Stimulated activated naive B cell treated with anti-CD40 and anti-IgM and Interleukin-4, amounts not matched to agents 10 μg/mL and 1 μg/mL and 100 μg/mL, for 72 hours (primary cell): ENCODE results near the gene SEMA3C.

Experiments used
- ATAC-seq, 2 donors: fragments of 150-1000 bp; cut with Tn5 transposase; replicated peaks; 2 replicates each; pipeline ENCODE4 v1.10.0; 2021; ENCODE audit warnings: moderate library complexity in 1 of 2
- DNase-seq: peaks from one replicate; pipeline ENCODE4 v3.0.0; 2021
- H3K27ac Mint-ChIP-seq: one replicate; pipeline ENCODE4 v1.8.0; 2022; ENCODE audit warnings: mild to moderate bottlenecking, mixed read lengths
- H3K27me3 Mint-ChIP-seq, 2 donors: one replicate each; pipeline ENCODE4 v1.8.0; 2022; ENCODE audit warnings: mixed read lengths in 2 of 2
- H3K36me3 Mint-ChIP-seq, 2 donors: one replicate each; pipeline ENCODE4 v1.8.0; 2022; ENCODE audit warnings: mixed read lengths in 2 of 2, mild to moderate bottlenecking in 1 of 2
- H3K4me1 Mint-ChIP-seq, 2 donors: one replicate each; pipeline ENCODE4 v1.8.0; 2022; ENCODE audit warnings: mixed read lengths in 2 of 2, mild to moderate bottlenecking in 1 of 2
- H3K4me3 Mint-ChIP-seq, 2 donors: one replicate each; pipeline ENCODE4 v1.8.0; 2022; ENCODE audit warnings: mild to moderate bottlenecking in 2 of 2, mixed read lengths in 2 of 2, moderate library complexity in 1 of 2
- H3K9me3 Mint-ChIP-seq, 2 donors: one replicate each; pipeline ENCODE4 v1.8.0; 2022; ENCODE audit warnings: mixed read lengths in 2 of 2, mild to moderate bottlenecking in 1 of 2

Gene SEMA3C

GRCh38 chr7:80916770-80917741 is 1.8 kb downstream of the SEMA3C start:
- Mint-ChIP-seq H3K27ac (no peak overlapping the region), H3K36me3 (peaks cover 0 to 3% of the 10 kb centered on the region in 2 donors), H3K4me1 (peaks cover 5 to 22% of the 10 kb centered on the region in 2 donors), H3K27me3 (peaks cover 34 to 46% of the 10 kb centered on the region in 2 donors), H3K4me3 (no peak overlapping the region), H3K9me3 (no peaks in the 10 kb centered on the region)
- DNase-seq (no peak), ATAC-seq (no peak)

- Mint-ChIP-seq H3K4me1 (no peaks in the 10 kb centered on the region), H3K4me3 (no peak overlapping the region), H3K27ac (no peak overlapping the region), H3K9me3 (no peaks in the 10 kb centered on the region), H3K36me3 (peaks cover 0 to under 1% of the 10 kb centered on the region in 2 donors), H3K27me3 (peaks cover 2% of the 10 kb centered on the region in 2 donors)
- DNase-seq (no peak), ATAC-seq (no peak)
Measured at GRCh38 chr7:80910228-80910627, 8.6 kb downstream of the SEMA3C start.

- Mint-ChIP-seq H3K36me3 (no peaks in the 10 kb centered on the region), H3K27ac (no peak overlapping the region), H3K27me3 (no peaks in the 10 kb centered on the region), H3K4me3 (no peak overlapping the region), H3K4me1 (no peaks in the 10 kb centered on the region), H3K9me3 (no peaks in the 10 kb centered on the region)
- ATAC-seq (no peak), DNase-seq (no peak)
Measured at GRCh38 chr7:80908360-80908797, 10.5 kb downstream of the SEMA3C start.

GRCh38 chr7:80907612-80908011 is 11.2 kb downstream of the SEMA3C start:
- DNase-seq (no peak), ATAC-seq (no peak)
- Mint-ChIP-seq H3K9me3 (no peaks in the 10 kb centered on the region), H3K4me1 (no peaks in the 10 kb centered on the region), H3K27ac (no peak overlapping the region), H3K36me3 (no peaks in the 10 kb centered on the region), H3K27me3 (no peaks in the 10 kb centered on the region), H3K4me3 (no peak overlapping the region)

GRCh38 chr7:80907141-80907601 is 11.7 kb downstream of the SEMA3C start:
- ATAC-seq, result no peak
- no peaks in the 10 kb centered on the region for H3K9me3 Mint-ChIP-seq
- no peak overlapping the region for H3K27ac Mint-ChIP-seq
- DNase-seq, result no peak
- H3K4me3 Mint-ChIP-seq, result no peak overlapping the region
- no peaks in the 10 kb centered on the region for H3K27me3 Mint-ChIP-seq
- no peaks in the 10 kb centered on the region for H3K4me1 Mint-ChIP-seq
- no peaks in the 10 kb centered on the region for H3K36me3 Mint-ChIP-seq

GRCh38 chr7:80905334-80905733 is 13.5 kb downstream of the SEMA3C start:
- Mint-ChIP-seq H3K4me1 (no peaks in the 10 kb centered on the region), H3K4me3 (no peak overlapping the region), H3K9me3 (no peaks in the 10 kb centered on the region), H3K27me3 (no peaks in the 10 kb centered on the region), H3K36me3 (no peaks in the 10 kb centered on the region), H3K27ac (no peak overlapping the region)
- ATAC-seq, result no peak
- DNase-seq, result no peak

- H3K4me3 Mint-ChIP-seq, result no peak overlapping the region
- no peaks in the 10 kb centered on the region for H3K27me3 Mint-ChIP-seq
- H3K4me1 Mint-ChIP-seq, result no peaks in the 10 kb centered on the region
- H3K36me3 Mint-ChIP-seq, result no peaks in the 10 kb centered on the region
- H3K27ac Mint-ChIP-seq, result no peak overlapping the region
- ATAC-seq (no peak), DNase-seq (no peak)
- H3K9me3 Mint-ChIP-seq, result no peaks in the 10 kb centered on the region
Measured at GRCh38 chr7:80902716-80903308, 16.0 kb downstream of the SEMA3C start.

- H3K27me3 Mint-ChIP-seq, result no peaks in the 10 kb centered on the region
- H3K36me3 Mint-ChIP-seq, result no peaks in the 10 kb centered on the region
- DNase-seq (no peak), ATAC-seq (no peak)
- no peak overlapping the region for H3K27ac Mint-ChIP-seq
- no peak overlapping the region for H3K4me3 Mint-ChIP-seq
- peaks cover 0 to 1% of the 10 kb centered on the region in 2 donors for H3K9me3 Mint-ChIP-seq
- H3K4me1 Mint-ChIP-seq, result no peaks in the 10 kb centered on the region
Measured at GRCh38 chr7:80902019-80902418, 16.8 kb downstream of the SEMA3C start.

GRCh38 chr7:80900583-80901576 is 18.0 kb downstream of the SEMA3C start:
- Mint-ChIP-seq H3K36me3 (no peaks in the 10 kb centered on the region), H3K4me1 (no peaks in the 10 kb centered on the region), H3K9me3 (peaks cover 0 to 1% of the 10 kb centered on the region in 2 donors), H3K4me3 (no peak overlapping the region), H3K27ac (no peak overlapping the region), H3K27me3 (no peaks in the 10 kb centered on the region)
- DNase-seq, result no peak
- no peak for ATAC-seq

GRCh38 chr7:80896906-80897598 is 21.8 kb downstream of the SEMA3C start:
- Mint-ChIP-seq H3K9me3 (peaks cover 0 to 1% of the 10 kb centered on the region in 2 donors), H3K36me3 (no peaks in the 10 kb centered on the region), H3K4me1 (no peaks in the 10 kb centered on the region), H3K27me3 (no peaks in the 10 kb centered on the region), H3K27ac (peak overlapping the region; percentile 3), H3K4me3 (no peak overlapping the region)
- ATAC-seq, result no peak
- no peak for DNase-seq

- no peak overlapping the region for H3K4me3 Mint-ChIP-seq
- peaks cover 2 to 8% of the 10 kb centered on the region in 2 donors for H3K4me1 Mint-ChIP-seq
- DNase-seq (no peak), ATAC-seq (no peak)
- H3K27me3 Mint-ChIP-seq, result no peaks in the 10 kb centered on the region
- peaks cover 0 to 1% of the 10 kb centered on the region in 2 donors for H3K9me3 Mint-ChIP-seq
- no peaks in the 10 kb centered on the region for H3K36me3 Mint-ChIP-seq
- H3K27ac Mint-ChIP-seq, result no peak overlapping the region
Measured at GRCh38 chr7:80895056-80895455, 23.8 kb downstream of the SEMA3C start.

GRCh38 chr7:80891259-80891544 is 27.6 kb downstream of the SEMA3C start:
- ATAC-seq, result no peak
- H3K36me3 Mint-ChIP-seq, result no peaks in the 10 kb centered on the region
- H3K27ac Mint-ChIP-seq, result no peak overlapping the region
- DNase-seq, result no peak
- H3K4me1 Mint-ChIP-seq, result peaks cover 2 to 8% of the 10 kb centered on the region in 2 donors
- no peaks in the 10 kb centered on the region for H3K27me3 Mint-ChIP-seq
- H3K4me3 Mint-ChIP-seq, result no peak overlapping the region
- no peaks in the 10 kb centered on the region for H3K9me3 Mint-ChIP-seq

- Mint-ChIP-seq H3K4me1 (peaks cover 2 to 8% of the 10 kb centered on the region in 2 donors), H3K4me3 (no peak overlapping the region), H3K27me3 (no peaks in the 10 kb centered on the region), H3K9me3 (no peaks in the 10 kb centered on the region), H3K27ac (no peak overlapping the region), H3K36me3 (no peaks in the 10 kb centered on the region)
- DNase-seq, result no peak
- no peak for ATAC-seq
Measured at GRCh38 chr7:80890426-80891258, 28.2 kb downstream of the SEMA3C start.
